Parathyroid adenoma (tissue), 2 donors: ENCODE data around the gene CNPY4.

Experiments
- H2AFZ ChIP-seq: fragments of 300-600 bp; sonication (generic); one replicate; pipeline ENCODE4 v1.7.0; 2017; ENCODE audit warnings: antibody characterized with exemption, mild to moderate bottlenecking
- H3K27ac ChIP-seq: fragments of 300-600 bp; sonication (generic); one replicate; pipeline ENCODE4 v1.7.0; 2017
- H3K27me3 ChIP-seq: fragments of 300-600 bp; sonication (generic); one replicate; pipeline ENCODE4 v1.7.0; 2017; ENCODE audit warnings: low read length; ENCODE audit not compliant: control insufficient read depth, insufficient read depth
- H3K36me3 ChIP-seq: fragments of 300-600 bp; sonication (generic); one replicate; pipeline ENCODE4 v1.7.0; 2017; ENCODE audit warnings: low read length; ENCODE audit not compliant: control insufficient read depth, insufficient read depth
- H3K4me1 ChIP-seq: fragments of 300-600 bp; sonication (generic); one replicate; pipeline ENCODE4 v1.7.0; 2017; ENCODE audit warnings: control low read depth
- H3K4me2 ChIP-seq: fragments of 300-600 bp; sonication (generic); one replicate; pipeline ENCODE4 v1.7.0; 2017; ENCODE audit warnings: low read length
- H3K4me3 ChIP-seq: fragments of 300-600 bp; sonication (generic); one replicate; pipeline ENCODE4 v1.7.0; 2017; ENCODE audit warnings: low read depth, low read length
- H3K79me2 ChIP-seq: fragments of 300-600 bp; sonication (generic); one replicate; pipeline ENCODE4 v1.7.0; 2017; ENCODE audit warnings: control low read depth
- H3K9ac ChIP-seq: fragments of 300-600 bp; sonication (generic); one replicate; pipeline ENCODE4 v1.7.0; 2017; ENCODE audit warnings: mild to moderate bottlenecking
- H3K9me3 ChIP-seq: fragments of 300-600 bp; sonication (generic); one replicate; pipeline ENCODE4 v1.7.0; 2017; ENCODE audit warnings: low read length; ENCODE audit not compliant: control insufficient read depth
- TF ChIP-seq, protein P1 (sequence below): fragments of 300-600 bp; sonication (generic); IDR thresholded peaks from one replicate; pipeline ENCODE4 v1.7.0; 2017; ENCODE audit warnings: antibody characterized with exemption, mild to moderate bottlenecking
- donor health status: primary hyperparathyroidism.

The CNPY4 gene

DNA sequence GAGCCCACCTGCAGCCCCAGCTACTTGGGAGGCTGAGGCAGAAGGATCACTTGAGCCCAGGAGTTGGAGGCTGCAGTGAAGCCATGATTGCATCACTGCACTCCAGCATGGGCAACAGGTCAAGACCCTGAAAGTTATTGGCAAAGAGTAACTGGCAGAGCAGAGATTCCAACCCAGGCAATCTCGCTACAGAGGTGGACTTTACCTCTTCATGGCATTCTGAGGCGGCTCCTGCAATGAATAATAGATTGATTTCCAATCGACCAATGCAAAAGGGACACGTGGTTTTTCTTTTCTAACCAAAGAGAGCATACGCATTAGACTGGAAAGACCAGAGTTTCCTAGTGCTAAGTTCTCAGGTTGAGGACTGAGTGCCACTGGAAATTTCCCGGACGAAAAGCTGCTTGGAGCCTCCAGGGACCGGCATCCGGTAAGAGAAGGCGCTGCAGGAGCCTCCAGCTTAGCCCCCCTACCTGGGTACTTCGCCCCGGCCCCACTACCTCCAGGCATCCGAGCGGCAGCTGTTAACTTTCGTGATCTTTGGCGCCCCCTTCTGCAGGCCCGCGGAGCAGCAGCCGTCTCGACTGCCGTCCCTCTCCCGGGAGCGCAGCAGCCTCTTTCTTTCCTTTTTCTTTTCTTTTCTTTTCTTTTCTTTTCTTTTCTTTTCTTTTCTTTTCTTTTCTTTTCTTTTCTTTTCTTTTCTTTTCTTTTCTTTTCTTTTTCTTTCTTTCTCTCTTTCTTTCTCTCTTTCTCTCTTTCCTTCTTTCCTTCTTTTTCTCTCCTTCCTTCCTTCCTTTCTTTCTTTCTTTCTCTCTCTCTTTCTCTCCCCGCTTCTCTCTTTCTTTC lies 11.4 kb downstream of the CNPY4 start:
- H3K36me3 ChIP-seq = no peaks in the 10 kb centered on the region
- H3K27me3 ChIP-seq = no peaks in the 10 kb centered on the region
- H3K4me3 ChIP-seq = no peak overlapping the region
- no peaks in the 10 kb centered on the region for H3K79me2 ChIP-seq
- H3K4me1 ChIP-seq = peaks cover 3% of the 10 kb centered on the region
- TF ChIP-seq, protein P1, sequence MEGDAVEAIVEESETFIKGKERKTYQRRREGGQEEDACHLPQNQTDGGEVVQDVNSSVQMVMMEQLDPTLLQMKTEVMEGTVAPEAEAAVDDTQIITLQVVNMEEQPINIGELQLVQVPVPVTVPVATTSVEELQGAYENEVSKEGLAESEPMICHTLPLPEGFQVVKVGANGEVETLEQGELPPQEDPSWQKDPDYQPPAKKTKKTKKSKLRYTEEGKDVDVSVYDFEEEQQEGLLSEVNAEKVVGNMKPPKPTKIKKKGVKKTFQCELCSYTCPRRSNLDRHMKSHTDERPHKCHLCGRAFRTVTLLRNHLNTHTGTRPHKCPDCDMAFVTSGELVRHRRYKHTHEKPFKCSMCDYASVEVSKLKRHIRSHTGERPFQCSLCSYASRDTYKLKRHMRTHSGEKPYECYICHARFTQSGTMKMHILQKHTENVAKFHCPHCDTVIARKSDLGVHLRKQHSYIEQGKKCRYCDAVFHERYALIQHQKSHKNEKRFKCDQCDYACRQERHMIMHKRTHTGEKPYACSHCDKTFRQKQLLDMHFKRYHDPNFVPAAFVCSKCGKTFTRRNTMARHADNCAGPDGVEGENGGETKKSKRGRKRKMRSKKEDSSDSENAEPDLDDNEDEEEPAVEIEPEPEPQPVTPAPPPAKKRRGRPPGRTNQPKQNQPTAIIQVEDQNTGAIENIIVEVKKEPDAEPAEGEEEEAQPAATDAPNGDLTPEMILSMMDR = peak; percentile 88
- no peaks in the 10 kb centered on the region for H3K9me3 ChIP-seq
- peak overlapping the region; percentile 44 for H3K4me2 ChIP-seq
- H3K27ac ChIP-seq = no peak overlapping the region
- no peak overlapping the region for H3K9ac ChIP-seq
- peak overlapping the region; percentile 40 for H2AFZ ChIP-seq

DNA sequence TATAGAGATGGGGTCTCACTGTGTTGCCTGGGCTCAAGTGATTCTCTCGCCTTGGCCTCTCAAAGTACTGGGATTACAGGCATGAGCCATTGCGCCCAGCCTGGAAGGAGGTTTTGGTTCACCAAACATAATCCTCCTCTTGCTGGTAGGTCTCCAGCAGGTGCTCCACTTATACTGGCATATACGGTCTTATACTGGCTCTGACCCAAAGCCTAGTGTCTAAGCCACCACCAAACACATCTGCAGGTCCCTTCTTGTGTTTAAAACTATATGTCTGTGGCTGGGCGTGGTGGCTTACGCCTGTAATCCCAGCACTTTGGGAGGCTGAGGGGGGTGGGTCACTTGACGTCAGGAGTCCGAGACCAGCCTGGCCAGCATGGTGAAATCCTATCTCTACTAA lies 12.7 kb downstream of the CNPY4 start:
- TF ChIP-seq, protein P1 = no peak
- peaks cover 3% of the 10 kb centered on the region for H3K4me1 ChIP-seq
- no peak overlapping the region for H3K4me3 ChIP-seq
- H3K79me2 ChIP-seq = no peaks in the 10 kb centered on the region
- H3K27ac ChIP-seq = no peak overlapping the region
- H3K9me3 ChIP-seq = no peaks in the 10 kb centered on the region
- no peaks in the 10 kb centered on the region for H3K36me3 ChIP-seq
- H3K9ac ChIP-seq = no peak overlapping the region
- H2AFZ ChIP-seq = no peak overlapping the region
- H3K4me2 ChIP-seq = no peak overlapping the region
- no peaks in the 10 kb centered on the region for H3K27me3 ChIP-seq

DNA sequence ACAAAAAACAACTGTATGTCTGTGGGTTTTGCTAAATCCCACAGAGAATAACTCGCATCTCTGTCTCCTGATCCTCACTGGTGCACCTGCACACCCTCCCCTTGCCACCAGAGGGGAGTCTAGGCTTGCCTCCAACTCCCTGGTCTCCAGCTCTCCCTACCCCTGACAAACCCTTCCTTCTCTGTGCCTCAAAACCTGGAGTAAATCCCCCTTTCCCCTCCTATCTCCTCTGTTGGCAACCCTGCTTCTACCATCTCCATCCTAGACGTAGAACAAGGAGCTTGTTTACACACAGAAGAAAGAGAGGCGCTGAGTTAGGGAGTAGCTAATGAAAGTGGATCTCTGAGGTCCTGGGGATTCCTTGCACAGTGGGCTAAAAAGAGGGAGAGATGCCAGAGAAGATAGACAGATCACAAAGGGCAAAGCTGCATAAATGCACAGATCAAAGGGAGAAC lies 13.3 kb downstream of the CNPY4 start:
- Histone ChIP-seq H3K79me2 (no peaks in the 10 kb centered on the region), H3K4me2 (no peak overlapping the region), H3K4me1 (peaks cover 3% of the 10 kb centered on the region), H3K9me3 (no peaks in the 10 kb centered on the region), H3K27ac (no peak overlapping the region), H3K27me3 (no peaks in the 10 kb centered on the region), H3K9ac (no peak overlapping the region), H2AFZ (peak overlapping the region; percentile 10), H3K36me3 (no peaks in the 10 kb centered on the region), H3K4me3 (no peak overlapping the region)
- TF ChIP-seq, protein P1 = peak; percentile 92

DNA sequence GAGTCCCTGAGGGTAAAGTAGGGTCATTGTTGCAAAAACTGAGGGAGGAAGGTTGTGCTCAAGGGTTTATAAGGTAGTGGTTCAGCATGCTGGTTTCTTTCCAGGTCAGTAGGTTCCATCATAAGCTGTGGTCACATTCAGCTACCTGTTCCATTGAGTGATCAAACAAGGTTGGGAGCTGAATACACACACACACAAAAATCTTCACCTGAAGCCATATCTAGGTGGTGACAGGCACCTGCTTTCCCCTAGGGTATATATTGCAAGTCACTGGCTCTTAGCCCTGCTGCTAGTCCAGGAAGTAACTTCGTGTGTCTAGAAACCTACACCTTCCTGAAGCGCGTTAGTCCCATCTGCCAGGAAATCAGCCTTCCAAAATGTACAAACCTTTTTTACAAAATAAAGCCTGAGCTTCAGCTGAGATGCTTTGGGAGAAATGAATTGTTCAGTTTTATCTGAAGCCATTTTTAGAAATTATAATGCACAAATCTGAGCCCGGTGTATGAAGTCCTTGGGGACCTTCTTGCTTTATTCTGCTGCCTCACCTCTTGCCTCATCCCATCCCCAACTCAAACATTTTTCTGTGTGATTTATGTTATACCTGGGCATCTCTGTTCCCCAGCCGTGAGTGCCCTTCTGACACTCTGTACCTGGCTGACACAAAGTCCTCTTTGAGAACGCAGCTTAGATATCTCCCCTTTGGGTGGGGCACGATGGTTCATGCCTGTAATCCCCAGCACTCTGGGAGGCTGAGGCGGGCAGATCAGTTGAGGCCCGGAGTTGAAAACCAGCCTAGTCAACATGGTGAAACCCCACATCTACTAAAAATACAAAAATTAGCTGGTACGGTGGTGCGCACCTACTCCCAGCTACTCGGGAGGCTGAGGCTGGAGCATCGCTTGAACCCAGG lies 18.7 kb downstream of the CNPY4 start:
- H3K9ac ChIP-seq = no peak overlapping the region
- H3K9me3 ChIP-seq = no peaks in the 10 kb centered on the region
- H3K4me3 ChIP-seq = no peak overlapping the region
- no peaks in the 10 kb centered on the region for H3K4me1 ChIP-seq
- H3K4me2 ChIP-seq = no peak overlapping the region
- H3K27me3 ChIP-seq = no peaks in the 10 kb centered on the region
- H3K79me2 ChIP-seq = no peaks in the 10 kb centered on the region
- H3K27ac ChIP-seq = no peak overlapping the region
- TF ChIP-seq, protein P1 = no peak
- H3K36me3 ChIP-seq = no peaks in the 10 kb centered on the region
- H2AFZ ChIP-seq = no peak overlapping the region
